Left lung (tissue), 10 donors: ENCODE results near the gene SETD6. TPM values are rescaled to one million over a fixed set of nuclear protein-coding genes. Genes with fewer than 3 reads are reported as not detected.

Source experiments
- ATAC-seq: fragments of 200-7000 bp; cut with Tn5 transposase; one replicate; pipeline ENCODE4 v1.9.1; 2020; ENCODE audit warnings: moderate library complexity
- DNase-seq, 4 donors: peaks; one replicate each; pipeline ENCODE4 v3.0.0-alpha.2; 2013 to 2020
- H3K27ac ChIP-seq, 2 donors: fragments of 200-600 bp; sonication (generic) in 1 of 2; one replicate each; pipeline versions ENCODE4 v1.5.0 to v1.8.0; 2020 to 2021
- H3K27me3 ChIP-seq, 2 donors: fragments of 200-600 bp; sonication (generic) in 1 of 2; one replicate each; pipeline versions ENCODE4 v1.5.0 to v1.8.0; 2020 to 2021
- H3K36me3 ChIP-seq, 2 donors: fragments of 200-600 bp; sonication (generic) in 1 of 2; one replicate each; pipeline versions ENCODE4 v1.5.0 to v1.8.0; 2020 to 2021
- H3K4me1 ChIP-seq, 2 donors: fragments of 200-600 bp; one replicate each; pipeline ENCODE4 v1.8.0; 2021
- H3K4me3 ChIP-seq, 2 donors: fragments of 200-600 bp; sonication (generic) in 1 of 2; one replicate each; pipeline versions ENCODE4 v1.5.0 to v1.8.0; 2020 to 2021; ENCODE audit warnings: mild to moderate bottlenecking in 1 of 2
- H3K9me3 ChIP-seq, 2 donors: fragments of 200-600 bp; sonication (generic) in 1 of 2; one replicate each; pipeline versions ENCODE4 v1.5.0 to v1.8.0; 2020 to 2021
- intact Hi-C, 2 donors: fragments of 100-400 bp; cut with DNase I; formaldehyde crosslinking; loops; one replicate each; pipeline versions ENCODE4 v1.11.2 to v1.14.2; 2022
- polyA plus RNA-seq, 6 donors: library from polyadenylated mRNA; unstranded; fragments of 120-200 nt; gene quantifications; one replicate each; pipeline ENCODE4 v1.2.1, GENCODE V29; 2013; ENCODE audit not compliant: insufficient read length in 6 of 6
- total RNA-seq, 2 donors: library from RNA; stranded (reverse); fragmentation: NEBNext Ultra II Directional; extraction: Animal tissue kit (Norgen Biotek cat#: 25700); gene quantifications; one replicate each; pipeline ENCODE4 v1.2.1, GENCODE V29; 2021
- TF ChIP-seq, protein P1 (sequence below), 2 donors: fragments of 200-600 bp; sonication (generic) in 1 of 2; IDR thresholded peaks; one replicate each; pipeline versions ENCODE4 v1.5.0 to v1.8.0; 2021; ENCODE audit warnings: antibody characterized with exemption in 2 of 2
- donor health status: DM: no; HTN: yes; CAD: no.
- donor health status: DM: no; HTN: no; CAD: no.

The SETD6 gene
- total and polyA plus RNA-seq, 8 donors = 14.3 to 39.1 (median 32.3) TPM

- Histone ChIP-seq H3K27ac (no peak overlapping the region), H3K9me3 (no peaks in the 10 kb centered on the region), H3K4me3 (no peak overlapping the region), H3K4me1 (no peaks in the 10 kb centered on the region), H3K36me3 (peaks cover 27 to 100% of the 10 kb centered on the region in 2 donors), H3K27me3 (no peaks in the 10 kb centered on the region)
- TF ChIP-seq, protein P1, sequence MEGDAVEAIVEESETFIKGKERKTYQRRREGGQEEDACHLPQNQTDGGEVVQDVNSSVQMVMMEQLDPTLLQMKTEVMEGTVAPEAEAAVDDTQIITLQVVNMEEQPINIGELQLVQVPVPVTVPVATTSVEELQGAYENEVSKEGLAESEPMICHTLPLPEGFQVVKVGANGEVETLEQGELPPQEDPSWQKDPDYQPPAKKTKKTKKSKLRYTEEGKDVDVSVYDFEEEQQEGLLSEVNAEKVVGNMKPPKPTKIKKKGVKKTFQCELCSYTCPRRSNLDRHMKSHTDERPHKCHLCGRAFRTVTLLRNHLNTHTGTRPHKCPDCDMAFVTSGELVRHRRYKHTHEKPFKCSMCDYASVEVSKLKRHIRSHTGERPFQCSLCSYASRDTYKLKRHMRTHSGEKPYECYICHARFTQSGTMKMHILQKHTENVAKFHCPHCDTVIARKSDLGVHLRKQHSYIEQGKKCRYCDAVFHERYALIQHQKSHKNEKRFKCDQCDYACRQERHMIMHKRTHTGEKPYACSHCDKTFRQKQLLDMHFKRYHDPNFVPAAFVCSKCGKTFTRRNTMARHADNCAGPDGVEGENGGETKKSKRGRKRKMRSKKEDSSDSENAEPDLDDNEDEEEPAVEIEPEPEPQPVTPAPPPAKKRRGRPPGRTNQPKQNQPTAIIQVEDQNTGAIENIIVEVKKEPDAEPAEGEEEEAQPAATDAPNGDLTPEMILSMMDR (IDR thresholded peaks at IDR 0.05) = no peak
- DNase-seq (no peak), ATAC-seq (no peak)
- intact Hi-C loops = no loop called here
Observed at GRCh38 chr16:58542291-58542690, 27.0 kb downstream of the SETD6 start.

- Histone ChIP-seq H3K4me3 (no peak overlapping the region), H3K9me3 (no peaks in the 10 kb centered on the region), H3K36me3 (peaks cover 24 to 99% of the 10 kb centered on the region in 2 donors), H3K4me1 (no peaks in the 10 kb centered on the region), H3K27ac (no peak overlapping the region), H3K27me3 (no peaks in the 10 kb centered on the region)
- intact Hi-C loops = no loop called here
- no peak for DNase-seq
- ATAC-seq = no peak
- TF ChIP-seq, protein P1 (IDR thresholded peaks at IDR 0.05) = no peak
Observed at GRCh38 chr16:58543685-58544084, 28.4 kb downstream of the SETD6 start.

- H3K27me3 ChIP-seq = no peaks in the 10 kb centered on the region
- H3K36me3 ChIP-seq = peaks cover 9 to 99% of the 10 kb centered on the region in 2 donors
- H3K4me1 ChIP-seq = no peaks in the 10 kb centered on the region
- ATAC-seq (no peak), DNase-seq (no peak)
- H3K4me3 ChIP-seq = no peak overlapping the region
- no peaks in the 10 kb centered on the region for H3K9me3 ChIP-seq
- intact Hi-C loops = no loop called here
- H3K27ac ChIP-seq = no peak overlapping the region
- TF ChIP-seq, protein P1 (IDR thresholded peaks at IDR 0.05) = no peak
Observed at GRCh38 chr16:58548378-58548777, 33.1 kb downstream of the SETD6 start.

DNA sequence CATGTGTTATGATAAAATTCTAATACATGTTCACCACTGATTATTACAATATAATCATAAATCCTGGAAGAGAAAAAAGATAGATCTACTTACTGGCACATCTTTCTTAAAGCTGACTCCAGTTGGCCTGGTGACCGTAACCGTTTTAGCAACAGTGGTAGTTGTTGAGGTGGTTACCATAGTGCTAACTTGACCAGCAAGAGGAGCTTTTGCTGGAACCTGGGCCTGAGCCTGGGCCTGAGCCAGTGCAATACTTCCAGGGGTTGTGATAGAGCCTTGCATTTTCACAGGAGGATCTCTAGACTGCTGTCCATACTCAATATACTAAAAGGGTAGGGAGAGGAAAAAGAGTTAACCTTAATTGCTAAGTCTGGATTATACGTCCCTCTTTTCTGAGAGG lies 36.2 kb downstream of the SETD6 start:
- Histone ChIP-seq H3K27me3 (no peaks in the 10 kb centered on the region), H3K36me3 (peaks cover 7 to 99% of the 10 kb centered on the region in 2 donors), H3K4me1 (no peaks in the 10 kb centered on the region), H3K27ac (no peak overlapping the region), H3K9me3 (no peaks in the 10 kb centered on the region), H3K4me3 (no peak overlapping the region)
- intact Hi-C loops = no loop called here
- TF ChIP-seq, protein P1 (IDR thresholded peaks at IDR 0.05) = no peak
- DNase-seq (peak in 2 of 4 donors; percentile 1 to 3), ATAC-seq (no peak)

DNA sequence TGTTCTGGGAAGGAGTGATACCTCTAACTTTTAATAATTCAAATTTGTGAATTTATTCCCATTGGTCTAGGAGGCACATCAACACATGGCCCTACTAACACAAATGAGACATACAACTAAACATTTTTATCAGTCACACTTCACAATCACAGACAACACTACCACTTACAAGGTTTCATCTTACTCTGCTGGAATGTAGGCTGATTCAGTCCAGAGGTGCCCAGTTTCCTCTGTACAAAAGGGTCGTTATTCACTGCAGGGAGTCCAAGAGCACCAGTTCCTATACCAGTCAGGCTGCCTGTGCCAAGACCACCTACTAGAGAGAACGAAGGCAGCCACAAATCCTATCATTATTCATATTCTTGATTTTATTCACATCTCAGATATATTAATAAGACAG lies 41.4 kb downstream of the SETD6 start:
- DNase-seq (no peak), ATAC-seq (no peak)
- no peak overlapping the region for H3K4me3 ChIP-seq
- H3K9me3 ChIP-seq = no peaks in the 10 kb centered on the region
- H3K36me3 ChIP-seq = peaks cover 3 to 98% of the 10 kb centered on the region in 2 donors
- H3K27ac ChIP-seq = no peak overlapping the region
- TF ChIP-seq, protein P1 (IDR thresholded peaks at IDR 0.05) = no peak
- H3K4me1 ChIP-seq = no peaks in the 10 kb centered on the region
- no peaks in the 10 kb centered on the region for H3K27me3 ChIP-seq
- intact Hi-C loops = no loop called here
